Caco-2 (cell line): ENCODE results near the gene MTHFD1. TPM values are rescaled to one million over a fixed set of nuclear protein-coding genes. Genes with fewer than 3 reads are reported as not detected.

Source experiments
- BruUV-seq: library from RNA; stranded (reverse); fragments of 400-500 nt; replicated peaks from 2 replicates; lab custom pipeline; 2021; lab: Mats Ljungman, UMichigan
- CTCF ChIA-PET: fragments of 300-600 bp; sonication (Branson Sonifier 250); formaldehyde crosslinking; loops from one replicate; lab custom pipeline; 2022; ENCODE audit warnings: antibody characterized with exemption; lab: Charles Lee
- POLR2A ChIA-PET: fragments of 300-600 bp; sonication (Branson Sonifier 250); formaldehyde crosslinking; loops from one replicate; lab custom pipeline; 2022; ENCODE audit warnings: antibody characterized with exemption; lab: Charles Lee
- DNase-seq, 2 experiments: peaks; one replicate each; pipeline versions ENCODE4 v3.0.0 to v3.0.0-alpha.2; 2020 to 2022
- H3K27me3 ChIP-seq: replicated peaks from 2 replicates; pipeline ENCODE4 v1.6.0; 2011; ENCODE audit warnings: low read length; ENCODE audit not compliant: control insufficient read depth, insufficient read depth
- H3K36me3 ChIP-seq: 2 replicates; pipeline ENCODE4 v1.5.1; 2011; ENCODE audit warnings: low read length; ENCODE audit not compliant: control insufficient read depth, insufficient read depth
- H3K4me1 ChIP-seq: fragments of 250-450 bp; sonication (Bioruptor Pico); 2 replicates; pipeline ENCODE4 v1.5.1; 2020; ENCODE audit warnings: mild to moderate bottlenecking
- H3K4me3 ChIP-seq: 2 replicates; pipeline ENCODE4 v1.5.1; 2011; ENCODE audit warnings: low read depth, mild to moderate bottlenecking, control low read depth, low read length
- H3K9me3 ChIP-seq: fragments of 250-450 bp; sonication (Bioruptor Pico); 2 replicates; pipeline ENCODE4 v1.5.1; 2020; ENCODE audit warnings: mild to moderate bottlenecking, moderate library complexity
- H3K27ac Mint-ChIP-seq: one replicate; pipeline ENCODE4 v1.8.0; 2022; ENCODE audit warnings: mixed read lengths; ENCODE audit not compliant: unreplicated experiment
- H3K27me3 Mint-ChIP-seq: one replicate; pipeline ENCODE4 v1.8.0; 2022; ENCODE audit warnings: mixed read lengths; ENCODE audit not compliant: insufficient read depth, unreplicated experiment
- H3K36me3 Mint-ChIP-seq: one replicate; pipeline ENCODE4 v1.8.0; 2022; ENCODE audit warnings: mild to moderate bottlenecking, mixed read lengths; ENCODE audit not compliant: insufficient read depth, unreplicated experiment
- H3K4me1 Mint-ChIP-seq: one replicate; pipeline ENCODE4 v1.8.0; 2022; ENCODE audit warnings: low read depth, mixed read lengths; ENCODE audit not compliant: unreplicated experiment
- H3K4me3 Mint-ChIP-seq: one replicate; pipeline ENCODE4 v1.8.0; 2022; ENCODE audit warnings: mild to moderate bottlenecking, moderate library complexity, mixed read lengths; ENCODE audit not compliant: unreplicated experiment
- H3K9me3 Mint-ChIP-seq: one replicate; pipeline ENCODE4 v1.8.0; 2022; ENCODE audit warnings: mixed read lengths; ENCODE audit not compliant: unreplicated experiment
- intact Hi-C: fragments of 100-400 bp; cut with micrococcal nuclease; formaldehyde crosslinking; loops from one replicate; pipeline ENCODE4 v1.10.0; 2022; ENCODE audit not compliant: unreplicated experiment
- total RNA-seq: library from RNA; stranded (reverse); gene quantifications from 2 replicates; pipeline ENCODE4 v1.2.3, GENCODE V29; 2022
- TF ChIP-seq, protein P1 (sequence below), 2 experiments: fragments of 200-600 bp in 1 of 2; IDR thresholded peaks; 1 replicate in 1 of 2; 2 replicates in 1 of 2; pipeline versions ENCODE4 v1.5.1 to v1.8.0; 2011 to 2022; ENCODE audit warnings: antibody characterized with exemption in 1 of 2, control low read depth in 1 of 2, inconsistent platforms in 1 of 2, low read depth in 1 of 2, low read length in 1 of 2, mild to moderate bottlenecking in 1 of 2, moderate library complexity in 1 of 2; ENCODE audit not compliant: insufficient read depth in 1 of 2, severe bottlenecking in 1 of 2, unreplicated experiment in 1 of 2

Gene MTHFD1
- total RNA-seq, 1 experiment from 2014 or later, result 180 TPM

- Mint-ChIP-seq H3K4me3 (no peak overlapping the region), H3K27me3 (no peaks in the 10 kb centered on the region), H3K9me3 (no peaks in the 10 kb centered on the region), H3K4me1 (no peaks in the 10 kb centered on the region), H3K36me3 (peaks cover 89% of the 10 kb centered on the region), H3K27ac (no peak overlapping the region)
- no peak for DNase-seq
- no peak overlapping the region for H3K4me3 ChIP-seq
- no TSS peak for BruUV-seq
- ChIA-PET CTCF (no interaction called here), POLR2A (interaction anchor here (0.6 kb wide), 1 partner anchor 30 kb away, joined by 5 read pairs; the partner anchor contains the start of gene MTHFD1)
- no peaks in the 10 kb centered on the region for H3K27me3 ChIP-seq
- H3K9me3 ChIP-seq, result no peaks in the 10 kb centered on the region
- TF ChIP-seq, protein P1, sequence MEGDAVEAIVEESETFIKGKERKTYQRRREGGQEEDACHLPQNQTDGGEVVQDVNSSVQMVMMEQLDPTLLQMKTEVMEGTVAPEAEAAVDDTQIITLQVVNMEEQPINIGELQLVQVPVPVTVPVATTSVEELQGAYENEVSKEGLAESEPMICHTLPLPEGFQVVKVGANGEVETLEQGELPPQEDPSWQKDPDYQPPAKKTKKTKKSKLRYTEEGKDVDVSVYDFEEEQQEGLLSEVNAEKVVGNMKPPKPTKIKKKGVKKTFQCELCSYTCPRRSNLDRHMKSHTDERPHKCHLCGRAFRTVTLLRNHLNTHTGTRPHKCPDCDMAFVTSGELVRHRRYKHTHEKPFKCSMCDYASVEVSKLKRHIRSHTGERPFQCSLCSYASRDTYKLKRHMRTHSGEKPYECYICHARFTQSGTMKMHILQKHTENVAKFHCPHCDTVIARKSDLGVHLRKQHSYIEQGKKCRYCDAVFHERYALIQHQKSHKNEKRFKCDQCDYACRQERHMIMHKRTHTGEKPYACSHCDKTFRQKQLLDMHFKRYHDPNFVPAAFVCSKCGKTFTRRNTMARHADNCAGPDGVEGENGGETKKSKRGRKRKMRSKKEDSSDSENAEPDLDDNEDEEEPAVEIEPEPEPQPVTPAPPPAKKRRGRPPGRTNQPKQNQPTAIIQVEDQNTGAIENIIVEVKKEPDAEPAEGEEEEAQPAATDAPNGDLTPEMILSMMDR (IDR thresholded peaks at IDR 0.05; ENCODE audit: insufficient read depth in 1 of 2, low read depth in 1 of 2, low read length in 1 of 2, severe bottlenecking in 1 of 2, unreplicated experiment in 1 of 2), result no peak
- H3K36me3 ChIP-seq, result peaks cover 2% of the 10 kb centered on the region
- no peaks in the 10 kb centered on the region for H3K4me1 ChIP-seq
- intact Hi-C loops, result no loop called here
Observed at GRCh38 chr14:64417771-64418125, 29.6 kb downstream of the MTHFD1 start.

DNA sequence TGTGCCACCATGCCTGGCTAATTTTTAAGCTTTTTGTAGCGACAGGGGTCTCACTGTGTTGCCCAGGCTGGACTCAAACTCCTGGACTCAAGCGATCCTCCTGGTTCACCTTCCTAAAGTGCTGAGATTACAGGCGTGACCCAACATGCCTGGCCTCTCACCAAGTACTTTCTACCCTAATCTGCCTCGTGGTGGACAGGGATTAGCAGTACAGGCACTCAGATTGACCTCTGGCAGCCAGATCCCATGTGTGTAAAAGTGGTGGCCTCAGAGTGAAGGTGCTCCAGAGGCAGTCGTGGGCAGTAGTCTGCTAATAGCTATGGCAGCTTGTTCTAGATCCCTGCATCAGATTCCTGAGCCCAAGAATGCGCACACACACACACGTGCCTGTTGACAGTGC, 30.9 kb downstream of the MTHFD1 start:
- BruUV-seq, result no TSS peak
- Mint-ChIP-seq H3K36me3 (peaks cover 83% of the 10 kb centered on the region), H3K27ac (no peak overlapping the region), H3K4me3 (no peak overlapping the region), H3K4me1 (no peaks in the 10 kb centered on the region), H3K27me3 (no peaks in the 10 kb centered on the region), H3K9me3 (no peaks in the 10 kb centered on the region)
- no peaks in the 10 kb centered on the region for H3K27me3 ChIP-seq
- H3K4me1 ChIP-seq, result no peaks in the 10 kb centered on the region
- no peak for DNase-seq
- ChIA-PET POLR2A (no interaction called here), CTCF (interaction anchor here (1.2 to 1.3 kb wide), 2 partner anchors 11 to 75 kb away, joined by 3 to 4 read pairs; no protein-coding TSS in a partner anchor)
- H3K4me3 ChIP-seq, result no peak overlapping the region
- TF ChIP-seq, protein P1 (IDR thresholded peaks at IDR 0.05; ENCODE audit: insufficient read depth in 1 of 2, low read depth in 1 of 2, low read length in 1 of 2, severe bottlenecking in 1 of 2, unreplicated experiment in 1 of 2), result no peak
- intact Hi-C loops, result no loop called here
- peaks cover 2% of the 10 kb centered on the region for H3K36me3 ChIP-seq
- H3K9me3 ChIP-seq, result no peaks in the 10 kb centered on the region

DNA sequence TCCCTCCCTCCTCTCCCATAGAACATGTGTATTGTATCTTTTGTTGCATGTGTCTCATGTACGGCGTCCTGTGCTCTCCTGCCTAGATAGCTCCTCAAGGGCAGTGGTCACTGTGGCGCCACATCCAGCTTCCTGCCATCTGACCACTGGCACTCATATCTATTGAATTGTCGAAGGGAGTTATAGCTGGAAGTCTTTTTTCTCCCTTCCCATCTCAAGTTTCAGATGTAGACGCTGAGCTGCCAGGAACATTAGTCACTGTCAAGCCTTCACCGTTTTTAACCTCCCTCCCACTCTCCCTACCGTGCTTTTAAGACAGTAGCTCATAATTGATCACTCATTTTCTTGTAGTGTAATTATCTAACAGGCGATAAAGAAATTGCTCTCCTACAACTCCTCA, 33.0 kb downstream of the MTHFD1 start:
- intact Hi-C loops, result no loop called here
- no peaks in the 10 kb centered on the region for H3K4me1 Mint-ChIP-seq
- peaks cover 86% of the 10 kb centered on the region for H3K36me3 Mint-ChIP-seq
- BruUV-seq, result no TSS peak
- no peak overlapping the region for H3K4me3 ChIP-seq
- TF ChIP-seq, protein P1 (IDR thresholded peaks at IDR 0.05; ENCODE audit: insufficient read depth in 1 of 2, low read depth in 1 of 2, low read length in 1 of 2, severe bottlenecking in 1 of 2, unreplicated experiment in 1 of 2), result no peak
- H3K27me3 ChIP-seq, result no peaks in the 10 kb centered on the region
- no peaks in the 10 kb centered on the region for H3K9me3 ChIP-seq
- POLR2A ChIA-PET, result no interaction called here
- H3K9me3 Mint-ChIP-seq, result no peaks in the 10 kb centered on the region
- H3K27me3 Mint-ChIP-seq, result no peaks in the 10 kb centered on the region
- peaks cover 2% of the 10 kb centered on the region for H3K36me3 ChIP-seq
- H3K4me1 ChIP-seq, result no peaks in the 10 kb centered on the region
- CTCF ChIA-PET, result no interaction called here
- no peak for DNase-seq
- H3K4me3 Mint-ChIP-seq, result no peak overlapping the region
- H3K27ac Mint-ChIP-seq, result no peak overlapping the region
